GM18505 (cell line): ENCODE measurements around the gene SYNGR1.
"Not testable (repeated sequence)": the region's sequence is repeated elsewhere in the genome, so short reads cannot be mapped to it uniquely, and the experiment has no call there.

Experiments
- ATAC-seq: cut with Tn5 transposase; IDR thresholded peaks from one replicate; pipeline ENCODE4 v1.9.1; 2021; ENCODE audit not compliant: unreplicated experiment
- POLR2A ChIP-seq: IDR thresholded peaks from 4 replicates; pipeline ENCODE4 v1.6.1; 2011; ENCODE audit warnings: borderline replicate concordance; ENCODE audit not compliant: insufficient read depth, insufficient read length; ENCODE audit errors: extremely low read depth

Gene SYNGR1

GRCh38 chr22:39408807-39409206 is 59.0 kb downstream of the SYNGR1 start:
- TF ChIP-seq POLR2A: no peak
- no peak for ATAC-seq

DNA sequence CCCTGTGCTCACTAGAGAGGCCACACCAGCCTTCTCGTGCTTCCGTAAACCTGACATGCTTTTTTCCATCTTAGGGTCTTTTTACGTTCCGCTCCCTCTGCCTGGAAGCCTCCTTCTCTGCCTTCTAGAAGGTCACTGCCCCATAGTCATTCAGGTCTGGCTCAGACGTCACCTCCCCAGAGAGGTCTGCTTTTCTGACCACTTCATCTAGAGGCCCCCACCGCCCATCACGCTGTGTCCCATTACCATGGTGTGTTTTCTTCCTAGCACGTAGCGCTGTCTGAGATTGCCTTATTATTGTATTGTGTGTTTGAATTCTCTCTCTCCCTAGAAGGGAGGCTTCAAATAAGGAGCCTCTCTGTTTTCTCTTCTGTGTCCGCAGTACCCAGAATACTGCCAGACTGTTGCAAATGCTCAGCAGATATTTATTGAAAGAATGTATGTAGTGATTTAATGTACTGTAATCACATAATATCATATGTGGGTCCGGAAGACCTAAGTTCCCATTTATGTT is 59.8 kb downstream of the SYNGR1 start:
- ATAC-seq: no peak
- TF ChIP-seq POLR2A: no peak

- ATAC-seq: no peak
- TF ChIP-seq POLR2A: no peak
Measured at GRCh38 chr22:39410264-39410663, 60.5 kb downstream of the SYNGR1 start.

DNA sequence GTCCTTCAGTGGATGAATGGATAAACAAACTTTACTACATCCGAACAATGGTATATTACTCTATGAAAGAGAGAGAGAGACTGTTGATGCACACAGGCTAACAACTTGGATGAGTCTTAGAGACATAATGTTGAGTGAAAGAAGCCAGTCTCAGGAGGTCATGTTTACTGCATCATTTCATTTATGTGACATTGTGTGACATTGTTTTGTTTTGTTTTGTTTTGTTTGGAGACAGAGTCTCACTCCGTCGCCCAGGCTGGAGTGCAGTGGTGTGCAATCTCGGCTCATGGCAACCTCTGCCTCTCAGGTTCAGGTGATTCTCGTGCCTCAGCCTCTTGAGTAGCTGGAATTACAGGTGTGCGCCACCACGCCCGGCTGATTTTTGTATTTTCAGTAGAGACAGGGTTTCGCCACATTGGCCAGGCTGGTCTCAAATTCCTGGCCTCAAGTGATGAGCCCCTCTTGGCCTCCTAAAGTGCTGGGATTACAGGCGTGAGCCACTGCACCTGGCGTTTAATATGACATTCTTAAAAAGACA is 62.1 kb downstream of the SYNGR1 start:
- ATAC-seq: not testable (repeated sequence)

DNA sequence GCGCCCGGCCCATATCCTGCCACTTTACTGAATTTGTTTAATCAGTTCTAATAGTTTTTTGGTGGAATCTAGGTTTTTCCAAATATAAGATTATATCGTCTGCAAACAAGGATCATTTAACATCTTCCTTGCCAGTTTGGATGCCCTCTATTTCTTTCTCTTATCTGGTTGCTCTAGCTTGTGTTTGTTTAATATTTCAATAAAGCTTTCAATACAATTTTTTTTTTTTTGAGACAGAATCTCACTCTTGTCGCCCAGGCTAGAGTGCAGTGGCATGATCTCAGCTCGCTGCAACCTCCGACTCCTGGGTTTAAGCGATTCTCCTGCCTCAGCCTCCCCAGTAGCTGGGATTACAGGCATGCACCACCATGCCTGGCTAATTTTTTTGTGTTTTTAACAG is 63.4 kb downstream of the SYNGR1 start:
- not testable (repeated sequence) for ATAC-seq

DNA sequence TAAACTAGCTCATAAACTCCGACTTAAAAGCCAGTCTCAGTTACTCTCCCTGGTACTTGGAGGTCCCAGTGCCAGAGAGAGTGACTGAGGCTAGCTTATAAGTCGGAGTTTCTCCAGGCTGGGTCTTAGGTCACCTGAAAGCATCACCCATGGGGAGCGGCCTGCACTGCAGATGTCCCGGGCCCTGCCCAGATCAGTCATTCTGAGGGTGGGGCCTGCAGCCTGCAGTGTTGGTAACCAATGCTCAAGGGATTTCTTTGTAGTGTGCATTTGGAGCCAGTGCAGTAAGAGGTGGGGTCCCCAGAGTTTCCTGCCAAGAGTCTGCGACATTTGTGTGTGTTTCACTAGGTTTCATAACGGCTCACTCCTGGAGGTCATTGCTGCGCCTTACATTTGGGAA is 64.6 kb downstream of the SYNGR1 start:
- no peak for ATAC-seq
- TF ChIP-seq POLR2A: no peak

DNA sequence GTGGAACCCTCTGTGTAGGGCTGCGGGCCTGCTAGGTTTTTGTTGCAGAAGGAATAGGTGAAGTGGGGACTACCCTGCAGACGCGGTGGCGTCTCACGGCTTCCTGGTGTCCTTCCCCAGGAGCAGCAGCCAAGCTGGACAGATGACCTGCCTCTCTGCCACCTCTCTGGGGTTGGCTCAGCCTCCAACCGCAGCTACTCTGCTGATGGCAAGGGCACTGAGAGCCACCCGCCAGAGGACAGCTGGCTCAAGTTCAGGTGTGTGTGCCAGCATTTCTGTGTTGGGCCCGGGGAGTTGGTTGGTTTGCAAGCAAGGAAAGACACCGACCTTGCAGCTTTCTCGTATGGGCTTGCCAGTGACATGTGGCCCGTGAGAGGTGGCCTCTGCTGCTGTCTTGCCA is 65.1 kb downstream of the SYNGR1 start:
- no peak for ATAC-seq
- TF ChIP-seq POLR2A: no peak

DNA sequence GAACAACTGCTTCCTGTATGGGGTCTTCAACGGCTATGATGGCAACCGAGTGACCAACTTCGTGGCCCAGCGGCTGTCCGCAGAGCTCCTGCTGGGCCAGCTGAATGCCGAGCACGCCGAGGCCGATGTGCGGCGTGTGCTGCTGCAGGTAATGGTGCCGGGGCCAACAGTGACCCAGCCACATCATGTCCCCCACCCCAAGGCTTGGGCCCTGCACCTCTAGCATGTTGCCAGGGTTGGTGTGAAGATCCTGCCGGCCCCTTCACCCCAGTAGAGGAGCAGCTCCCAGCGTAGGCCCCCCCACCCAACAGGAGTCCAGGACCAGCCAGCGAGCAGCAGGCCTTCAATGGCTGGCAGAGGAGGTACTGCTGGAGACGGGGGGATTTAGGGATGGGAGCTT is 65.7 kb downstream of the SYNGR1 start:
- TF ChIP-seq POLR2A: no peak
- no peak for ATAC-seq

- TF ChIP-seq POLR2A: no peak
- no peak for ATAC-seq
Measured at GRCh38 chr22:39416319-39416718, 66.5 kb downstream of the SYNGR1 start.

- no peak for ATAC-seq
- no peak for TF ChIP-seq POLR2A
Measured at GRCh38 chr22:39417641-39418040, 67.8 kb downstream of the SYNGR1 start.

DNA sequence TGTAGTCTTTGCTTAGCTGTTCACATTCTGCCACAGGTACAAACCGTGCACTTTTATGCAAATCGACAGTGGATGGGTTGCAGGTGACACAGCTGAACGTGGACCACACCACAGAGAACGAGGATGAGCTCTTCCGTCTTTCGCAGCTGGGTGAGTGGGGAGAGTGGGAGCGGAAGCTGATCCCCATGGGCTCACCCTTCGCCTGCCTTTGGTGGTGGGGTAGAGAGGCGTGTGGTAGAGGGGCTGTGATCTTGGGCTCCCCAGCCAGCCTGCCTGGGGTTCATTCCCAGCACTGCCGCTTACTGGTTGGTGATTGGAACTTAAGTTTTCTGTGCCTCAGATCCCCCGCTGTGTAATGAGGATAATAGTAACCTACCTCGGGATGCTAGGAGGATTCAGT is 68.9 kb downstream of the SYNGR1 start:
- ATAC-seq: no peak
- no peak for TF ChIP-seq POLR2A

DNA sequence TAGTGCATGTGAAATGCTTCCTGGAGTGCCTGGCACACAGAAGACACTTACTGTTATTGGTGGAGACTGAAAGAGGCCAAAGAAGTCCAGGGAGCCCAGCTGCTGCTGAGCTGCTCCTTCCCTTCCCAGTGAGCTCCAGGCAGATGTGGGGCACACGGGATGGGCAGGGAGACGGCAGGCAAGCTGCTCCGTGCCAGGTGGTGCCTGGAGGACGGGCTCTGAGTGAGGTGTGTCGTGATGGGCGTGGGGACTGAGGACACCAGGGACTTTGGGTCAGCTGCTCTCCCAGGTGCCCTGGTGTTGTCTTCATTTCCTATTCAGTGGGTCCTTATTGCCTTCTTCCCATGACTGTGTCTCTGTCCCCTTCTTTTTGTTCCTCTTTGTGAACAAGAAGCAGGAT is 69.3 kb downstream of the SYNGR1 start:
- TF ChIP-seq POLR2A: no peak
- ATAC-seq: no peak

DNA sequence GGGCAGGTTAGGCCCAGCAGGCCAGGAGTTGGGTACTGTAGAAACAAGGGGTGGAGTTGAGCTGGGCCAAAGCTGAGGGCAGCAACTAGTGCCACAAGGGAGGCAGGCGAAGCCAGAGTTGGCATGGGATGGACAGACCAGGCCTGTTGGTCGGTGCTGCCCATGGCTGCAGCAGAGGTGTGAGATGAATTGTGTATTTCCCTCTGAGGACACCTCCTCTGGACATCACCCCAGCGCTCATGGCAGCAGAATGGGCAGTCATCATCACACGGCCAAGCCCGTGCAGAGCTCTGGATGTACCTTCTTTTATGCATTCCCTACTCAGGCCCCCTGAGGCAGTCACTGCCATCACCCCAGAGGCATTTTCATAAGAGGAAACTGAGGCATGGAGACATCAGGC is 70.1 kb downstream of the SYNGR1 start:
- no peak for ATAC-seq
- no peak for TF ChIP-seq POLR2A

DNA sequence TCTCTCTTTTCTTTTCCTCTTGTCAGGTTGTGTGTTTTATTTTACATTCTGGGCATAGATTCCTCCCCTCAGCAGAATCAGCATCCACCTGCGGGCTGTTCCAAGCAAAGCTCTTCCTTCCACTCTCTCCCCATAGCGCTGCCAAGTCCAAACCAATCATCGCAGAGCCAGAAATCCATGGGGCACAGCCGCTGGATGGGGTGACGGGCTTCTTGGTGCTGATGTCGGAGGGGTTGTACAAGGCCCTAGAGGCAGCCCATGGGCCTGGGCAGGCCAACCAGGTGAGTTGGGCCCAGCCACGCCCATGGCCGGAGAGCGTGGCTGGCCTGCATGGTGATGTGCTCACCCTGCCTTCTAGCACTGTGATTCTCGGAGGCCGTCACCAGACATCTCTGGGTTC is 71.9 kb downstream of the SYNGR1 start:
- no peak for ATAC-seq
- no peak for TF ChIP-seq POLR2A

DNA sequence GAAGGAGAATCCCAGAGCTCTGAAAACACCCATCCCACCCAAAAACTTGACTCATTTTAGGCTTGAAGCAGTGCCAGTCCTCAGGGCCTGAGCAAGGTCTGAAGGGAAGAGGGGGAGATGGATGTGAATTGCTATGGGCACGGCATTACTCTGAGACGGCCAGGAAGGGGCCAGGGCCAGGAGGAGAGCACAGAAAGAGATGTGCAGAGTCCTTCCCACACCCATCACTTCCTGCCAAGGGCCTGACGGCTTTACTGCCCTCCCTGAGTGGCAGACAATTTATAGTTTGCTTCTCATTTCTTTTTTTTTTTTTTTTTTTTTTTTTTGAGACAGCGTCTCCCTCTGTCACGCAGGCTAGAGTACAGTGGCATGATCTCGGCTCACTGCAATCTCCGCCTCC is 72.3 kb downstream of the SYNGR1 start:
- ATAC-seq: no peak
- TF ChIP-seq POLR2A: no peak

DNA sequence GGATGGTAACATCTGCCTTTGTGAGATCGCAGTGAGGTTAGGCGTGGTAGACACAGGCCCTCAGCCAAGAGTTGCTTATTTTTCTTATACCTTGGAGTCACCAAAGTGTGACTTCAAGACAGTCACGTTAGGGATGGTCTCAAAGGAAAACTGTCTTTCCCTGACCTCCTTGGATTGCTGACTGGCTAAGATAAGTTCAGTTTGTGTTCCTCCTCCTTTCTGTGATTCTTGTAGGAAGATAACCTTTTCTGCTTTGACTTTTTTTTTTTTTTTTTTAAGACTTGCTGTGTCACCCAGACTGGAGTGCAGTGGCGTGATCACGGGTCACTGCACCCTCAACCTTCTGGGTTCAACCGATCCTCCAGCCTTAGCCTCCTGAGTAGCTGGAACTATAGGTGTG is 72.9 kb downstream of the SYNGR1 start:
- TF ChIP-seq POLR2A: no peak
- ATAC-seq: no peak

GRCh38 chr22:39423976-39424375 is 74.2 kb downstream of the SYNGR1 start:
- TF ChIP-seq POLR2A: no peak
- ATAC-seq: no peak
